ENCODE measurements around the gene MCUB.

MCUB gene

DNA sequence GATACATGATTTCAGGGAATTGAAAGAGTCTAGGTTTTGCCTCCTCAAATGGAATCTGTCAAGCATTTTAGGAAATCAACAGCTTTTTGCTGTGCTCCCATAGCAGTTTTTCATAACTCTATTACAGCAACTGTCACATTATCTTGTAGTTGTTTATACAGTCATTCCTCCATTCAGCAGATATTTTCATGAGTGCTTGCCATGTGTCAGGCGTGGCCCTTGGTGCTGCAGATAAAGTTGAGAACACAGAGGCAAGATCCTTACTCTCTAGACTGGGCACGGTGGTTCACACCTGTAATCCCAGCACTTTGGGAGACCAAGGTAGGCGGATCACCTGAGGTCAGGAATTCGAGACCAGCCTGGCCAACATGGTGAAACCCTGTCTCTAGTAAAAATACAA, 67.3 kb downstream of the MCUB start:
- no peak overlapping the region for H3K27ac Mint-ChIP-seq
- H3K4me1 Mint-ChIP-seq (ENCODE audit: low read depth), result peaks cover 74% of the 10 kb centered on the region

DNA sequence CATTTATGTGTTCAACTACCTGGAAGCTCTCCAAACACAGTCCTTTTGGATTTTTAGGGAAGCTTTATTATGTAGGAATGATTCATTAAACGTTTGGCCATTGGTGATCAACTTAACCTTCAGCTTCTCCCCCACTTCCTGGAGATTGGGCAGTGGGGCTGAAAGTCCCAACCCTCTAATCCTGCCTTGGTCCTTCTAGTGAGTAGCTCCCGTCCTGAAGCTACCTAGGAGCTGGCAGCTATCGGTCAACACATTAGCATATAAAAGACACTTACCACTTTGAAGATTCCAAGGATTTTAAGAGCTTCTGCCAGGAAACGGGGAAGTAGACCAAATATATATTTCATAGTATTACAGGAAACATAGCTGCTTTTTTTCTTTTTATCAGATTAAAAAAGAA, 69.7 kb downstream of the MCUB start:
- Mint-ChIP-seq H3K4me1 (ENCODE audit: low read depth) (peaks cover 56% of the 10 kb centered on the region), H3K27ac (no peak overlapping the region), H3K36me3 (ENCODE audit: low read depth) (peaks cover 15% of the 10 kb centered on the region), H3K4me3 (no peak overlapping the region), H3K9me3 (peaks cover 3% of the 10 kb centered on the region), H3K27me3 (no peaks in the 10 kb centered on the region)
- DNase-seq, result no peak

More for the DNA sequence above, 67.3 kb downstream of the MCUB start:
- Mint-ChIP-seq H3K9me3 (no peaks in the 10 kb centered on the region), H3K27me3 (no peaks in the 10 kb centered on the region), H3K4me3 (no peak overlapping the region), H3K36me3 (ENCODE audit: low read depth) (peaks cover 24% of the 10 kb centered on the region)
- DNase-seq, result no peak

DNA sequence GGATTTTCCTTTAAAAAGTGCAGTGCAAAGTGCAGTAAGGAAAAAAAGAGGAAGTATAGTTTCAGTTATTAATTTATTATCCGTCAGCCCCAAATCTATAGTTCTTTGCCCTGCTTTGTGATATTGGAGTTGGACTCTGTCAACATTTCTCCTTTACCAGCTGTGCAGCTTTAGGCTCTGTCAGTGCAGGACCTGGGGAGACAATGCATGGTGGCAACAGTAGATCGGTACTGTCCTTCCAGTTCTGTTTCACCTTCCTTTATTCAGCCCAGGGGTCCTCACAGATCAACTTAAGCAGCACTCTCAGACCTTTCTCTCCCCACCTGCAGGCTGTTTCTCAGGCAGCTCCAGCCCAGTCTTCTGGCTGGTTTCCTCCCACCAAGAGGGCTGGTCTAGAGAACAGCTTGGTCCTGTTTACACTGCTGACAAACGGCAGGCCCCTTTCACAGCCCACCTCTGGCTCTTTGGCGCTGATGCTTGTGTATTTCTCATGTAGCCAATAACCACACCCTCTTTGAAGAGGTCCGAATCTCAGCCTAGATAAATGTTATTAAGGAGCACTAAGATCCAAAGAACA, 71.6 kb downstream of the MCUB start:
- Mint-ChIP-seq H3K36me3 (ENCODE audit: low read depth) (peaks cover 30% of the 10 kb centered on the region), H3K4me1 (ENCODE audit: low read depth) (peaks cover 51% of the 10 kb centered on the region), H3K27me3 (no peaks in the 10 kb centered on the region), H3K9me3 (peaks cover 5% of the 10 kb centered on the region), H3K27ac (peak overlapping the region; percentile 61), H3K4me3 (no peak overlapping the region)
- DNase-seq, result no peak

DNA sequence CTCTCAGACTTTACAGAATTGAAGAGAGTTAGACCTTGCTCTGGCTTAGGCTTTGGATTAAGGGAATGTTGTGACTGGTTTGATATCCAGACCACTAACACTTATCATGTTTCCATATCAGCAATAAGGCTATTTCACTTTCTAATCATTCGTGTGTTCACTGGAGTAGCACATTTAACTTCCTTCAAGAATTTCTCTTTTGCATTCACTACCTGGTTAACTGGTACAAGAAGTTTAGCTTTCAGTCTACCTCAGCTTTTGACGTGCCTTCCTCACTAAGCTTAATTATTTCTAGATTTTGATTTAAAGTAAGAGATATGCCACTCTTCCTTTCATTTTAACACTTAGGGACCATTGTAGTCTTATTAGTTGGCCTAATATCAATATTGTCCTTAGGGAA, 80.6 kb downstream of the MCUB start:
- DNase-seq, result no peak
- H3K27ac Mint-ChIP-seq, result peak overlapping the region; percentile 76
- no peak overlapping the region for H3K4me3 Mint-ChIP-seq
- peaks cover 52% of the 10 kb centered on the region for H3K4me1 Mint-ChIP-seq (ENCODE audit: low read depth)
- H3K27me3 Mint-ChIP-seq, result no peaks in the 10 kb centered on the region
- peaks cover 38% of the 10 kb centered on the region for H3K36me3 Mint-ChIP-seq (ENCODE audit: low read depth)
- peaks cover 9% of the 10 kb centered on the region for H3K9me3 Mint-ChIP-seq

DNA sequence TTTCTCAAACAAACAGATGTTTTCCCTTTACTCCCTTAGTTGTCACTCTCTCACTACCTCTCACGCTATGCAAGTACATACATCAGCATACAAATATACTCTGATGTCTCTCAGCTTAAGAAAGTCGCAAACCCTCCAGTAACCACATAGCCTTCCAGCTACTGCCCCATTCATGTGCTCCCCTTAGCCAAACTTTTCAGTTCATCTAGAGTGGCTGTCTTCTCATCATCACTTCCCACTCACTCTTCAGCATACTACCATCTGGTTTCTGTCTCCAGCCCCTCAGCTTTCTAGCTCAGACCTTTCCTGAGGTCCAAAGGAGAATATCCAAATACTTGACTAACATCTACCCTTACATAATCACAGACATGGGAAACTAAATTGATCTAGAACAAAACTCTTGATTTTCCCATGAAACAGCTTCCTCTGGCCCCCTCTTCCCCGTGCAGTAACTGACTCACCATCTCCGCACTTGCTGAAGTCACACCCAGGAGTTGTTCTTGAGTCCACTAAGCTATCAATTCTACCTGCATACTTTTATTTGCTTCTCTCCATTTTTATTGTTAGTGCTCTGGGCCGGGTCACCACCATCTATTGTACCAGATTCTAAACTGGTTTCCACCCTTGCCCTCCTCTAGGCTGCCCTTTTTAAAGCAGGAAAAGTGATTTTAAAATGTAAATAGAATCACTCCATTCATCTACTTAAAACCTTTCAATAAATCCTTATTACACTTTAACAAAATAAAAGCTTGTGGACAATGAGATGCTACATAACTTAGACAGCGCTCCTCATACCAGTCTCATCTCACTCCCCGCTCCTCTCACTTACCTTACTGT, 86.0 kb downstream of the MCUB start:
- no peaks in the 10 kb centered on the region for H3K27me3 Mint-ChIP-seq
- H3K27ac Mint-ChIP-seq, result no peak overlapping the region
- H3K9me3 Mint-ChIP-seq, result no peaks in the 10 kb centered on the region
- H3K36me3 Mint-ChIP-seq (ENCODE audit: low read depth), result peaks cover 27% of the 10 kb centered on the region
- no peak overlapping the region for H3K4me3 Mint-ChIP-seq
- peaks cover 51% of the 10 kb centered on the region for H3K4me1 Mint-ChIP-seq (ENCODE audit: low read depth)
- DNase-seq, result no peak

DNA sequence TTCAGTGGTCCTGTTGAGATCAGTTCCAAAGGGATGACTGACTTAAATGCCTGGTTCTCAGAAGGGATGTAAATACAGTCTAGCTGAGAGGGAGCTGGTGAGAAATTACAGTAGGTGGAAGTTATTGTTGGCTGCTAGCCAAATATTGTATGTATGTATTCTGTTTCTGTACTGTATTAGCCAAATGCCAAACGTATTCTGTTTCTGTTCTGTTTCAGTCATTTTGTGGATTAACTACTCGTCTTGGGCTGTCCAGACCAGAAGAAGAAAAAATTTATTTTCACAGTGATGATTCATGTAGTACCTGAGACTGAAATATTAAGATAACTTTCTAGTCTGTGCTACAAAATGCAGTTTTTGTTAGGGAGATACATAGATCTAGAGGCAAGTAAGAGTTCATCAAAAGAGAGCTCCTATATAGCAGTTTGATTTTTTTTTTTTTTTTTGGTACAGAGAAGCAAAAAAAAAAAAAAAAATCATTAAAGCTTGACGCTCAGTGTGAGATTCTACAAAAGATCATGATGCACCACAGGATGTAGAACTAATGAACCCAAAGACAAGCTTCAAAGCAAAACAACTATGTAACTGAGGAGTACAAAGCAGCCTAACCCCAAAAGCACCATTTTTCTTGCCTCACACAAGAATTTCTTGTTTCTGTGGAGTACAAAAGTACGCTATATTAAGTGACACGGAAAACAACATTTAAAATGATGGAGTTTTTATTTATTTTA, 88.4 kb downstream of the MCUB start:
- Mint-ChIP-seq H3K4me1 (ENCODE audit: low read depth) (peaks cover 47% of the 10 kb centered on the region), H3K27ac (peak overlapping the region; percentile 88), H3K36me3 (ENCODE audit: low read depth) (peaks cover 45% of the 10 kb centered on the region), H3K4me3 (peak overlapping the region; percentile 50), H3K27me3 (no peaks in the 10 kb centered on the region), H3K9me3 (peaks cover 8% of the 10 kb centered on the region)
- no peak for DNase-seq

DNA sequence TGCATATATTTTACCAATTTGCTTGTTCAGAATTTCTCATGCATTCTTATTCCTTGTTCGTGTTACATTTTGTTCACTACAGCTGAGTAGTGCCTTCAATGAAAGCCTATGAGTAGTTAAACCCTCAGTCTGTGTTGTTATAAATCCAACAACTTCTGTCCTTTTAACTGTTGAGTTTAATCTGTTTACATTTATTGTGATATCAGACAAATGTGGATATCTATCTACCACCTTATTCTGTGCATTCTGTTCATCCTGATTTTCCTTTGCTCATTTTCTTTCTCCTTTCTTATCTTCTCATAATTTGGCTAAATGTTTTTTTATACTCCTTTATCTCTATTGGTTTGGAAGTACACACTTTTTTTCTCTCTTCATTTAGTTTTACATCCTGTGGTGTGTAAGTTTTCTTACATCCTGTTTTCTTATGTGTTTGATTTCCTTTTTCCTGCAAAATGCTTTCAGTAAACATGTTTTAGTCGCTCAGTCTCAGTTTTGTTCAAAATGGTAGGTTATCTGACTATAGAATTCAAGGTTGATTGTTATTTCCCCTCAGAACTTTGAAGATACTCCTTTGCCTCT, 89.0 kb downstream of the MCUB start:
- Mint-ChIP-seq H3K27ac (peak overlapping the region; percentile 88), H3K9me3 (peaks cover 8% of the 10 kb centered on the region)

DNA sequence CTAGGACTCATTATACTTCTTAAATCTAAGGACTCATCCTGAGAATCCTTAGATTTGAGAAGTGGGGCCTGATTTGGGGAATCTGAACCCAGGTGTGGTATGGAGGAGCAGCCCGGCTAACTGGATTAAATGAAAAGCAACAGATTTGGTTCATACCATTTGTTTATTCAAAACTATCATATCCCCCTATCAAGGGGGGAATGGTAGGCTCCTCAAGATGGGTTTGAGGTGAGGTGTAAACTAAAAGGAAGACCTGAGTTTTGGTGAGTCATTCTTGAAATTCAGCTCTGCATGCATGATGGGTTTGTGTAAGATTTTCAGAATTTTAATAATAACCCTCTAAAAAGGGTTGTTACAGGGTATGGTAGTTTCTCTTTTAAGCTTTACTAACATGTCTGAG, 89.8 kb downstream of the MCUB start:
- Mint-ChIP-seq H3K4me1 (ENCODE audit: low read depth) (peaks cover 49% of the 10 kb centered on the region), H3K4me3 (peak overlapping the region; percentile 16), H3K27me3 (no peaks in the 10 kb centered on the region), H3K27ac (peak overlapping the region; percentile 82), H3K36me3 (ENCODE audit: low read depth) (peaks cover 55% of the 10 kb centered on the region), H3K9me3 (peaks cover 8% of the 10 kb centered on the region)
- DNase-seq, result no peak

More for the DNA sequence above, 89.0 kb downstream of the MCUB start:
- Mint-ChIP-seq H3K4me3 (no peak overlapping the region), H3K36me3 (ENCODE audit: low read depth) (peaks cover 49% of the 10 kb centered on the region), H3K4me1 (ENCODE audit: low read depth) (peaks cover 45% of the 10 kb centered on the region), H3K27me3 (no peaks in the 10 kb centered on the region)
- DNase-seq, result no peak

DNA sequence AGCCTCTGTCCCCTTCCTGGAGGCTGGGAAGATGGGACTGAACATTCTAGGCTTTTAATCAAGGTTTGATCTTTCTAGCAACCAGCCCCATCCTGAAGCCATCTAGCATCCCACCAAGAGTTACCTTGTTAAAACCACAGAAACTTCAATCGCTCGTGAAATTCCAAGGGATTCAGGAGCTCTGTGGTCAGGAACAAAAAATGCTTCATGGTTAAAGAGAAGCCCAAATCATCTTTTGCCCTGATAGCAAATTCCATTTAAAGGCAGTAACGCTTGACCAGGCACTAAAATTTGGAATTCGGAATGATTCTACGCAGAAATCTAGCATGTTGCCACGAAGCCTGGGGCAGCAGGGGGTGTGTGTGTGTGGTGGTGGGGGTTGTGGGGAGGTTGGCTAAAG, 95.3 kb downstream of the MCUB start:
- Mint-ChIP-seq H3K36me3 (ENCODE audit: low read depth) (peaks cover 49% of the 10 kb centered on the region), H3K4me3 (no peak overlapping the region), H3K9me3 (peaks cover 8% of the 10 kb centered on the region), H3K4me1 (ENCODE audit: low read depth) (peaks cover 56% of the 10 kb centered on the region), H3K27me3 (no peaks in the 10 kb centered on the region), H3K27ac (peak overlapping the region; percentile 55)
- DNase-seq, result no peak

DNA sequence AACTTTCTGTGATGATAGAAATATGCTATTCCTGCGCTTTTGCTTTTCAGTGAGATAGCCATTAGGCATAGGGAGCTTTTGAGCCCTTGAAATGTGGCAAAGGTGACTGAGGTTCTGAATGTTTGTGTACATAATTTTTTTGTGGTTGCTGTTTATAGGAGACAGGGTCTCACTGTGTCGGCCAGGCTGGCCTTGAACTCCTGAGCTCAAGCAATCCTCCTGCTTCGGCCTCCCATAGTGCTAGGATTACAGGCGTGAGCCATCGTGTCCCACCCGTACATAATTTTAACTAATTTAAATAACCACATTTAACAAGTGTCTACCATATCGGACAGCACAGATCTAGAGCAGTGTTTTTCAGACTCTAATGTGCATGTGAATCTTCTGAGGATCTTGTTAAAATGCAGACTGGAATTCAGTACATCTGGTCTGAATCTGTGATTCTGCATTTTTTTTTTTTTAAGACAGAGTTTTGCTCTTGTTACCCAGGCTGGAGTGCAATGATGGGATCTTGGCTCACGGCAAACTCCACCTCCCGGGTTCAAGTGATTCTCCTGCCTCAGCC, 97.9 kb downstream of the MCUB start:
- H3K27me3 Mint-ChIP-seq, result no peaks in the 10 kb centered on the region
- peaks cover 44% of the 10 kb centered on the region for H3K4me1 Mint-ChIP-seq (ENCODE audit: low read depth)
- peaks cover 2% of the 10 kb centered on the region for H3K9me3 Mint-ChIP-seq
- peaks cover 44% of the 10 kb centered on the region for H3K36me3 Mint-ChIP-seq (ENCODE audit: low read depth)
- H3K27ac Mint-ChIP-seq, result peak overlapping the region; percentile 59
- no peak for DNase-seq
- no peak overlapping the region for H3K4me3 Mint-ChIP-seq

DNA sequence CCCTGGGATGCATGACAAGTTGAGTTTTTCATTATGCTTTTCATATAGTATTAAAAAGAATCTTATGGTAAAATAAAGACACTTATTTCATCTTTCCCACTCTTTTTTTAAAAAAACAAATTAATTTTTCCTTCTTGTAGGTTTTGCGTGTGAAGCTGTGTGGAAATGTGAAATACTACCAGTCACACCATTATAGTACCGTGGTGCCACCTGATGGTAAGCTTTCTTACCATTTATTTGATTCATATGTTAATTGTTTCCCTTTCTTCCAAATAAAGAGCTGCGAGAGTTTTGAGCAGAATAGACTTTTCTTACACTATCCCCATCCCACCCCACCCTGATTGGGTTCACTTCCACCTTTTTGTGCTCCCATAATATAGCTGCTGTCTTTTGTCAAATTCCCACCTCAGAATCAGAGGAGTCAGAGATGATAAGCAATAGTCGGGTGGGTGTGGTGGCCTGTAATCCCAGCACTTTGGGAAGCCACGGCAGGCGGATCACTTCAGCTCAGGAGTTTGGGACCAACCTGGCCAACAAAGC, 98.9 kb downstream of the MCUB start:
- peaks cover 49% of the 10 kb centered on the region for H3K4me1 Mint-ChIP-seq (ENCODE audit: low read depth)
- H3K9me3 Mint-ChIP-seq, result no peaks in the 10 kb centered on the region
- H3K36me3 Mint-ChIP-seq (ENCODE audit: low read depth), result peaks cover 49% of the 10 kb centered on the region
- no peaks in the 10 kb centered on the region for H3K27me3 Mint-ChIP-seq
- no peak for DNase-seq
- peak overlapping the region; percentile 26 for H3K27ac Mint-ChIP-seq
- H3K4me3 Mint-ChIP-seq, result no peak overlapping the region

DNA sequence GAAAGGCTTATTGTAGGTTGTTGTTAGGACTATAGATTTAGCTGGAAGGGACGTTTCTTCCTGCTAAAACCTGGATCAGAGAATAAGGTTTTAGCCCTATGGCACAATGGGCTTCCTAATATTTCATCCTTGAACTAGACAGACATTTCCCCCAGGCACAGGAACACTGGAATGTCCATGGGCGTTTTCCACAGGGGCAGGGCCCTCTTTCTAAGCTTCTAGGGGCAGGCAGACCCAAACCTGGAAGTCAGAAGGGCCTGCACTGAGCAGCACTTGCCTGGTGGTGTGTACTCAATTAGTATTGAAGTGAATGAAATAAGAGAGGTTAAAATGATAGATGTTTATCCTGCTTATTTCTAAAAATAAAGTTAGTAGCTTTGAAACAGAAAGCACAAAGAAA, 102.1 kb downstream of the MCUB start:
- Mint-ChIP-seq H3K9me3 (no peaks in the 10 kb centered on the region), H3K36me3 (ENCODE audit: low read depth) (peaks cover 63% of the 10 kb centered on the region), H3K4me3 (no peak overlapping the region), H3K27ac (peak overlapping the region; percentile 12), H3K27me3 (no peaks in the 10 kb centered on the region), H3K4me1 (ENCODE audit: low read depth) (peaks cover 51% of the 10 kb centered on the region)
- DNase-seq, result no peak

DNA sequence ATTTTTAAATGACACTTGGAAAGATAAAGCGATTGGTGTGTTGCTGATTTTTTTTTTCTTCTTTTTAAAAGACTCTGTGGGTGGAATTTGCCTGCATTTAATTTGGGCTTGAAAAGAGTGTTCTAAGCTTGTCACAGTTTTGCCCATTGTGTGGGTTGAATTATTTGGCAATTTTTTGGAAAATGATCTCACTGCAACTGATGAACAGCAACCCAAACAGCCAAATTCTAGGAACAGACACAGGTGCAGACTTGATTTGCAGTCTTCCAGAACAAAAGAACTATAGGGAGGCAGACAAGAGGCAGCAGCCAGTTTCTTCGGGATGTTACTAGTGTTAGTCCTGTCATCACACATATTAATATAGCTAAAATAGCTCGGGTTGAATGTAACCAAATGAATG, 102.7 kb downstream of the MCUB start:
- no peak overlapping the region for H3K4me3 Mint-ChIP-seq
- no peaks in the 10 kb centered on the region for H3K27me3 Mint-ChIP-seq
- no peaks in the 10 kb centered on the region for H3K9me3 Mint-ChIP-seq
- no peak for DNase-seq
- peaks cover 51% of the 10 kb centered on the region for H3K4me1 Mint-ChIP-seq (ENCODE audit: low read depth)
- H3K27ac Mint-ChIP-seq, result no peak overlapping the region
- H3K36me3 Mint-ChIP-seq (ENCODE audit: low read depth), result peaks cover 60% of the 10 kb centered on the region

Data from activated T-cell treated with anti-CD3 and anti-CD28 coated beads, Interleukin-2, amount 50 U/mL, for 24 hours (primary cell).